B cell (primary cell): ENCODE data around the gene ADGRV1. TPM values are rescaled to one million over a fixed set of nuclear protein-coding genes. Genes with fewer than 3 reads are reported as not detected.

ENCODE experiments used
- ATAC-seq: fragments of 200-7000 bp; cut with Tn5 transposase; one replicate; pipeline ENCODE4 v1.10.0; 2021; ENCODE audit warnings: low read depth, mild to moderate bottlenecking, moderate number of reproducible peaks, moderate library complexity
- CTCF ChIA-PET: fragments of 350-600 bp; sonication (Branson Sonifier 250); formaldehyde crosslinking; loops from one replicate; lab custom pipeline; 2021; ENCODE audit warnings: antibody characterized with exemption, inconsistent platforms; lab: Charles Lee
- POLR2A ChIA-PET: fragments of 350-600 bp; sonication (Branson Sonifier 250); formaldehyde crosslinking; loops from one replicate; lab custom pipeline; 2021; ENCODE audit warnings: antibody characterized with exemption; lab: Charles Lee
- DNase-seq: peaks from one replicate; pipeline ENCODE4 v3.0.0; 2013
- H2AFZ ChIP-seq: 2 replicates; pipeline ENCODE4 v1.6.1; 2012; ENCODE audit warnings: mild to moderate bottlenecking, low read depth, low read length; ENCODE audit not compliant: insufficient read depth, poor library complexity, severe bottlenecking
- H3K27ac ChIP-seq, 2 donors: 1 replicate in 1 of 2; 2 replicates in 1 of 2; pipeline ENCODE4 v1.5.1; 2012 to 2013; ENCODE audit warnings: low read length in 2 of 2, mild to moderate bottlenecking in 2 of 2, moderate library complexity in 1 of 2
- H3K27me3 ChIP-seq, 4 experiments: fragments of 200-600 bp in 1 of 4; sonication (generic) in 1 of 4; replicated peaks in 1 of 4; 1 replicate in 2 of 4; 2 replicates in 2 of 4; pipeline versions ENCODE4 v1.6.1 to v1.7.0; 2013 to 2016; ENCODE audit warnings: low read length in 3 of 4, mild to moderate bottlenecking in 2 of 4, mixed read lengths in 1 of 4, moderate library complexity in 1 of 4; ENCODE audit not compliant: insufficient read depth in 4 of 4, control insufficient read depth in 3 of 4; ENCODE audit errors: control extremely low read depth in 1 of 4
- H3K36me3 ChIP-seq, 2 experiments: replicated peaks in 1 of 2; 1 replicate in 1 of 2; 2 replicates in 1 of 2; pipeline versions ENCODE4 v1.6.1 to v1.7.1; 2013; ENCODE audit warnings: low read length in 1 of 2; ENCODE audit not compliant: insufficient read depth in 2 of 2, control insufficient read depth in 1 of 2; ENCODE audit errors: control extremely low read depth in 1 of 2, extremely low read depth in 1 of 2
- H3K4me1 ChIP-seq, 2 donors: fragments of 200-600 bp in 1 of 2; sonication (generic) in 1 of 2; 1 replicate in 1 of 2; 2 replicates in 1 of 2; pipeline versions ENCODE4 v1.5.1 to v1.6.1; 2013 to 2017; ENCODE audit warnings: low read length in 2 of 2; ENCODE audit not compliant: control insufficient read depth in 2 of 2, insufficient read depth in 2 of 2
- H3K4me2 ChIP-seq: replicated peaks from 2 replicates; pipeline ENCODE3; 2012; ENCODE audit warnings: mild to moderate bottlenecking, low read depth, low read length; ENCODE audit not compliant: poor library complexity, severe bottlenecking
- H3K4me3 ChIP-seq, 5 experiments: fragments of 200-600 bp in 1 of 5; sonication (generic) in 1 of 5; 1 replicate in 3 of 5; 2 replicates in 2 of 5; pipeline versions ENCODE4 v1.5.1 to v1.7.0; 2011 to 2016; ENCODE audit warnings: low read length in 4 of 5, mild to moderate bottlenecking in 4 of 5, low read depth in 2 of 5, control low read depth in 1 of 5, moderate library complexity in 1 of 5; ENCODE audit not compliant: insufficient read depth in 1 of 5; ENCODE audit errors: control extremely low read depth in 1 of 5, extremely low read depth in 1 of 5
- H3K79me2 ChIP-seq: fragments of 200-600 bp; sonication (generic); one replicate; pipeline ENCODE4 v1.6.0; 2016; ENCODE audit warnings: low read length; ENCODE audit not compliant: control insufficient read depth, insufficient read depth
- H3K9ac ChIP-seq: fragments of 200-600 bp; sonication (generic); 2 replicates; pipeline ENCODE4 v1.6.1; 2017; ENCODE audit warnings: mild to moderate bottlenecking, low read length, moderate library complexity
- H3K9me3 ChIP-seq, 3 donors: one replicate each; pipeline versions ENCODE4 v1.6.1 to v1.7.1; 2013; ENCODE audit warnings: low read length in 2 of 3; ENCODE audit not compliant: control insufficient read depth in 2 of 3, insufficient read depth in 1 of 3; ENCODE audit errors: control extremely low read depth in 1 of 3
- H4K20me1 ChIP-seq: 2 replicates; pipeline ENCODE4 v1.6.0; 2012; ENCODE audit warnings: mild to moderate bottlenecking, low read length; ENCODE audit not compliant: insufficient read depth, control insufficient read depth, poor library complexity, severe bottlenecking
- H3K27ac Mint-ChIP-seq: one replicate; pipeline ENCODE4 v1.8.0; 2021; ENCODE audit warnings: mixed read lengths
- H3K27me3 Mint-ChIP-seq: one replicate; pipeline ENCODE4 v1.8.0; 2021; ENCODE audit warnings: mixed read lengths
- H3K4me1 Mint-ChIP-seq: one replicate; pipeline ENCODE4 v1.8.0; 2021; ENCODE audit warnings: mixed read lengths
- H3K4me3 Mint-ChIP-seq: one replicate; pipeline ENCODE4 v1.8.0; 2021; ENCODE audit warnings: mixed read lengths
- H3K9me3 Mint-ChIP-seq: one replicate; pipeline ENCODE4 v1.8.0; 2022; ENCODE audit warnings: mixed read lengths; ENCODE audit not compliant: insufficient read depth
- CTCF ChIP-seq: fragments of 200-600 bp; IDR thresholded peaks from one replicate; pipeline ENCODE4 v1.8.0; 2022; ENCODE audit warnings: antibody characterized with exemption, mild to moderate bottlenecking
- EZH2 ChIP-seq: IDR thresholded peaks from 2 replicates; pipeline ENCODE4 v1.6.1; 2012; ENCODE audit warnings: borderline replicate concordance, low read depth, mild to moderate bottlenecking, moderate library complexity, low read length; ENCODE audit not compliant: insufficient read depth, poor library complexity, severe bottlenecking
- WGBS: methylation state at CpG from one replicate; pipeline ENCODE4 v1.1.5; 2013; ENCODE audit warnings: missing lambda C conversion rate; ENCODE audit not compliant: insufficient coverage; 5-methylcytosine and 5-hydroxymethylcytosine counted together
- intact Hi-C: fragments of 100-400 bp; cut with micrococcal nuclease; formaldehyde crosslinking; loops from one replicate; pipeline ENCODE4 v1.10.0; 2022
- polyA plus RNA-seq: library from polyadenylated mRNA; depleted of rRNA; stranded (reverse); fragments of >200 nt; gene quantifications from 2 replicates; pipeline ENCODE4 v1.2.3, GENCODE V29; 2012
- total RNA-seq, 2 donors: library from RNA; stranded (reverse); fragments of 120-200 nt in 1 of 2; gene quantifications; 1 replicate in 1 of 2; 2 replicates in 1 of 2; pipeline versions ENCODE4 v1.2.3 to v1.2.4, GENCODE V29; 2013 to 2022

ADGRV1 gene
- total and polyA plus RNA-seq, 2 donors (not counting 1 experiment from before 2014, with no cell fraction given) = 0.07 TPM; not detected in 1

DNA sequence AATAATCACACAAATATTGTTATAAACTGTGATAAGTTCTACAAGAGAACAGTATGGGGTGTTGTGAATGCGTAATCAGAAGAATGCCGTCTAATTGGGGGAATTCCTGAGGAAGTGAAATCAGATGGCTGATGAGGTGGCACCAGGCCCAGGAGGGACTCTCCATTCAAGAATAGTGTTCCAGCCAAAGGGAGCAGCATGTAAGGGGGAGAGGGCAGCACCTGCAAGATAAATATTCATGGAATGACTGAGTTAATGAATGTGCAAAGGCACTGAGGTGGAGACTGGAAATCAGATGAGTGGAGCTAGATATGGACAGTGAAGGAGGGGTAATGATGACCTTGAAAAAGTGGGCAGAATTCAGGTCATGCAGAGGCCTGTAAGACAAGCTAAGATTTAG is 574.0 kb downstream of the ADGRV1 start:
- Histone ChIP-seq H2AFZ (no peak overlapping the region), H3K4me3 (no peak overlapping the region), H3K27me3 (no peaks in the 10 kb centered on the region), H3K9ac (no peak overlapping the region), H3K36me3 (no peaks in the 10 kb centered on the region), H3K4me1 (no peaks in the 10 kb centered on the region), H3K79me2 (no peaks in the 10 kb centered on the region), H3K4me2 (no peak overlapping the region), H3K9me3 (no peaks in the 10 kb centered on the region), H4K20me1 (no peaks in the 10 kb centered on the region), H3K27ac (no peak overlapping the region)
- H3K27ac Mint-ChIP-seq = no peak overlapping the region
- H3K4me1 Mint-ChIP-seq = no peaks in the 10 kb centered on the region
- CTCF ChIA-PET = no interaction called here
- no peaks in the 10 kb centered on the region for H3K9me3 Mint-ChIP-seq
- ATAC-seq (no peak), DNase-seq (peak; percentile 18)
- no peak for TF ChIP-seq CTCF
- TF ChIP-seq EZH2 = no peak
- H3K27me3 Mint-ChIP-seq = peaks cover 10% of the 10 kb centered on the region
- 63% methylated on average over 2 of the region's 2 CpGs for WGBS
- intact Hi-C loops = no loop called here
- H3K4me3 Mint-ChIP-seq = no peak overlapping the region
- POLR2A ChIA-PET = no interaction called here

GRCh38 chr5:91133183-91133582 is 574.6 kb downstream of the ADGRV1 start:
- no peak overlapping the region for H3K4me2 ChIP-seq
- no peak overlapping the region for H3K27ac Mint-ChIP-seq
- DNase-seq = no peak
- peaks cover 10% of the 10 kb centered on the region for H3K27me3 Mint-ChIP-seq
- H3K27me3 ChIP-seq = no peaks in the 10 kb centered on the region
- no peaks in the 10 kb centered on the region for H3K36me3 ChIP-seq
- H3K79me2 ChIP-seq = no peaks in the 10 kb centered on the region
- H4K20me1 ChIP-seq = no peaks in the 10 kb centered on the region
- intact Hi-C loops = no loop called here
- H3K4me1 Mint-ChIP-seq = no peaks in the 10 kb centered on the region
- no peak overlapping the region for H3K4me3 Mint-ChIP-seq
- no peak overlapping the region for H3K27ac ChIP-seq
- no peak overlapping the region for H3K9ac ChIP-seq
- no peak overlapping the region for H2AFZ ChIP-seq
- no peaks in the 10 kb centered on the region for H3K9me3 Mint-ChIP-seq
- H3K9me3 ChIP-seq = no peaks in the 10 kb centered on the region
- POLR2A ChIA-PET = no interaction called here
- no peak for TF ChIP-seq CTCF
- no peak for TF ChIP-seq EZH2
- ATAC-seq = no peak
- no peaks in the 10 kb centered on the region for H3K4me1 ChIP-seq
- no peak overlapping the region for H3K4me3 ChIP-seq
- CTCF ChIA-PET = no interaction called here
